Epithelial cell of esophagus (primary cell): Measurements from ENCODE around the gene ATG7.

ENCODE experiments used
- DNase-seq: peaks from one replicate; pipeline ENCODE4 v3.0.0; 2010; ENCODE audit warnings: low read depth
- H3K4me3 ChIP-seq: 2 replicates; pipeline ENCODE4 v1.5.1; 2011; ENCODE audit warnings: mild to moderate bottlenecking, low read length, control low read depth
- CTCF ChIP-seq: IDR thresholded peaks from 2 replicates; pipeline ENCODE4 v1.5.1; 2011; ENCODE audit warnings: low read depth, mild to moderate bottlenecking, low read length, control low read depth, inconsistent platforms; ENCODE audit not compliant: insufficient read depth; ENCODE audit errors: missing control alignments

The ATG7 gene

DNA sequence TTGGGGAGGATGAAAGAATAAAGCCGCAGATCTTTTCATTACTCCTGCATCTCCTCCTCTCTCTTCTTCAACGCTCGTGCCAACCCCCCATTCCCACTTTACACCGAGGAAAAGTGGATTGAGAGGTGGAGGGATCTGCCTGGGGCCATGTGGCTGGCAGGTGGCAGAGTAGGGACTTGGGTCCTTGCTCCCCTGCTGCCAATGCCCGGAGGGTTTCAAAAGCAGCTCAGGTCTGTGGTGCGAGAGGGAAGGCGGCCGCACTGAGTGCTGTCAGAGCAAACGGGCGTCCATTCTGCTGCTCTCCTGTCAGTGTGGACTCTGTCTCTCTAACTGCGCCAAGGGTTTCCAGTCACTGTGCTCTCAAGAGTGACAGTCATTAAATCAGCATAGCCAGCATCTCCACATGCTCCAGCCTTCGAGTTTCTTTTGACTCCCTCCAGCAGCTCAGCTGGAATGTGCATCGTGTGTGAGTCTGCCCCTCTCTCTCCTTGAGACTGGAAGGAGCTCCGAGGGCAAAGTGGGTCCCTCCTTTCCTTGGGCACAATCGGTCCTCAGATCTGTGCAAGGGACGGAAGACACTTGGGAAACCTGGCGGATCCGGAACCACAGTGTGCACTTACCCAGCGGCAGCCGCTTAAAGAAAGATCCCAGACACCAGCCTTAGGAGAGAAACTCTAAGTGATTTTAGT is 302.9 kb downstream of the ATG7 start:
- TF ChIP-seq CTCF, result no peak
- no peak for DNase-seq
- no peak overlapping the region for H3K4me3 ChIP-seq

- DNase-seq, result no peak
- TF ChIP-seq CTCF, result no peak
- no peak overlapping the region for H3K4me3 ChIP-seq
Observed at GRCh38 chr3:11575677-11576076, 303.5 kb downstream of the ATG7 start.

- no peak overlapping the region for H3K4me3 ChIP-seq
- no peak for TF ChIP-seq CTCF
- DNase-seq, result no peak
Observed at GRCh38 chr3:11576453-11576852, 304.3 kb downstream of the ATG7 start.

DNA sequence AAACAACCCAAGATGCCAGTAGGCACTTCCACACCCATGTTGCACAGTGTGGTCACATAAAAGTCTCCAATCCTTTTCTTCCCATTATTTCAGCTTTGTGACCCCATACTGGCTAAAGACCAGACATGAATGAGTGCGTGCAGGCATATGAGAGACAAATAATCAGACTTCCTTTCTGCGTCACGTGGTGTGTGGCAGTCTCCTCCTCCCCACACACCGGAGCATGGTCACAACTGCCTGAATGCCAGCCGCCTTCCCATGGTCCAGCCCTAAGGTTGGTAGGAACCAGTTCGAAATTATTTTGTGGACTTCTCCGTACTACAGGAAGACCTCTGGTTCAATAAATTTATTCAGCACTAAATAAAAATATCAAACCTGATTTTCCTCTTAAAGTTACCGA is 306.0 kb downstream of the ATG7 start:
- no peak for DNase-seq
- no peak overlapping the region for H3K4me3 ChIP-seq
- no peak for TF ChIP-seq CTCF

DNA sequence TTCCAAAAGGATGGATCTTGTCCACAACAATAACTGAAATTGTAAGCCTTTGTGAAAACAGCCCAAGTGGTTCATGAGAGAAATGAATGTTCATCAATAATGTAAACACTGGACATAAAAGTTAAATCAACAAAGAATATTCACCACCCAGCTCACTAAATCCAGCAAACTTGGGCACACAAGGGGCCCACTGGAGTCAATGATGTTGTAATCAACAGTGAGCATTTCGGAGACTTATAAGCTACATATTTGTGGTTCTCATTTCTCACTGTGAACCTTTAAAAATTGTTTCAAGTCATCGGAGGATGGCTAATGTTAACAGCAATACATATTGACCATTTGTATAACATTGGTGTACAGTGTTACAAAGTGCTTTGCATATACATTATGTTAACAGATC is 308.4 kb downstream of the ATG7 start:
- no peak for DNase-seq
- no peak for TF ChIP-seq CTCF
- no peak overlapping the region for H3K4me3 ChIP-seq

GRCh38 chr3:11581237-11582190 is 309.3 kb downstream of the ATG7 start:
- no peak for TF ChIP-seq CTCF
- H3K4me3 ChIP-seq, result peak overlapping the region; percentile 34
- DNase-seq, result no peak
